NCI-H2196 treated with DMSO at 0.1 percent for 48 hours (cell line): ENCODE results near the gene EVL.

Source experiments
- DNase-seq: peaks from one replicate; lab custom pipeline; 2025; ENCODE audit not compliant: unreplicated experiment; lab: John Stamatoyannopoulos, UW

The EVL gene

GRCh38 chr14:100037353-100037752 lies 27.9 kb upstream of the EVL start:
- no peak for DNase-seq

DNA sequence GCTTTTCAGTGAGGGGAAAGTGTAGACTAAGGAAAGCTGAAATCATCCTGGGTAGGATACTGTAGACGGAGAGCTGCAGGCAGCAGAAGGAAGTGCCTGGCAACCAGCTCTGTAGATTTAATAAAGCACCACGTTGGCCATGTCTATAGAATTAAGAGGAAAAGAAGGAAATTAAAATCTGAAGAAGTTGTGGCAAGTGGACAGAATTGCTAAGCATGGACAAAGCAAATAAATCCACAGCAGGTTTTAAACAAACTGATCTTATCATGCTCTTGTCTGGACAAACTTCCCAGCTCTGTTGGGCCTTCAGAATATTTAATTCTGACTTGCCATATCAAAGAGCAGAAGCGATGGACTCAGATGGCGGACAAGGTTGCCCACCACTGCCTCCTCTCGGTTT lies 27.2 kb upstream of the EVL start:
- no peak for DNase-seq

- no peak for DNase-seq
Observed at GRCh38 chr14:100039903-100040302, 25.3 kb upstream of the EVL start.

DNA sequence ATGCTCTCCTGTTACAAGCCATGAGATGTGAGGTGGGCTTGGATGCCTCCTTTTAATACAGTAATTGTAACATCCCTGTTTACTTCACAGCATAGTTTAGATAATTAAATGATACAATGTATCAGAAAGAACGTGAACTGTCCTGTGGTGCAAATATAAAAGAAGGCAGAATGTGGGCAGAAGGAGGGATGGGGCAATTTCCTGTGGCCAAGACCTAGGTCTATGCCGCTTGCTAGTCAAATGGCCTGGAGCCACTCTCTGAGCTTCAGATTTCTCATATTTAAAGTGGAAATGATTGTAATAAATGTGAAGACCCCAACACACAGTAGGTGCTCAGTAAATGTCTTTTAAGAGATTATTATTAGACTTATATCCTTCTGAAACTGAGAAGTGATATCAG lies 24.0 kb upstream of the EVL start:
- no peak for DNase-seq

DNA sequence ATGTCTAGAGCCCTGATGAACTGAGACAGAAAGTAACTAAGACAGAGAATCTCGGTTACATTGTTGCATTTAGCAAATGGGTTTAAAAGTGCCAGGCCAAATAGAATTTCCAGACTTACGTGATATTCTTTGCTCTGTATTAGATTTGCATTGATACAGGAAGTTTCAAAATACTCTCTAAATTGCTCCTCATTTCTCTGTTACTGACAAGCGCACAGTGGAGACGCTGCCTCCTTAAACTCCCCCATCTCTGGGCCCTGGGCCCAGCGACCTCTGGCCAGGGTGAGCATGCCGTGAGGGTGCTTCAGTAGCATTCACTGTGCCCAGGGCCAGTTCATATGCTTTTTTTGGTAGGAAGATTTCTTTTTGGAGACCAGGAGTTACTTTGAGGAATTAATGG lies 22.9 kb upstream of the EVL start:
- no peak for DNase-seq

DNA sequence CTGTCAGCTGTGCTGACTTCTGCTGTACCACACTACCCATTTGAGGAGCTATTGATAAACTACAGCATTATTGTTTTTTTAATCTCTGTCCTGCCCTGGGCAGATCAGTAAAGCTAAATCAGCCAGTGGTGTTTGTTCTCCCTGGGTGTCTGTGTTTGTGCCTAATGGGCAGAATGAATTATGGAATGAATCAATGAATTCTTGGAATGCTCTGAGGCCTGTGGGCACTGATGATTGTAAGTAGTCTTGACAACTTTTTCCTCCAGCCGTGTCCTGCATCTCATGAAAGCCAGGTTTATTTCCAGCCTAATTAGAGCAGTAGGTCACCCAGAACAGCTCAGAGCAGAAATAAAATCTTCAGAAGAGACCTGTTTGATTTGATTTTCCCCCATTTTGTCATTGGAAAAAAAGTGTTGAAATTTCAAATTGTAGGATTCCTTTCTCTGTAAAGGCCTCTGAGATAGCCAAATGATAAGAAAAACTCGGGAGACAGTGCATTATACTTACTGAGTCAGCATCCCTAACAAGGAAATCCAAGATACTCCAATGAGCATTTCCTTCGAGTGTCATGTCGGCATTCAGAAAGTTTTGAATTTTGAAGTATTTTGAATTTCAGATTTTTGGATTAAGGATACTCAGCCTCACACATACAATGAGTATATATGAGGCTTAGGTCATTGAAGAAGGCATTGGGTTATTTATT lies 19.4 kb upstream of the EVL start:
- DNase-seq, result no peak

DNA sequence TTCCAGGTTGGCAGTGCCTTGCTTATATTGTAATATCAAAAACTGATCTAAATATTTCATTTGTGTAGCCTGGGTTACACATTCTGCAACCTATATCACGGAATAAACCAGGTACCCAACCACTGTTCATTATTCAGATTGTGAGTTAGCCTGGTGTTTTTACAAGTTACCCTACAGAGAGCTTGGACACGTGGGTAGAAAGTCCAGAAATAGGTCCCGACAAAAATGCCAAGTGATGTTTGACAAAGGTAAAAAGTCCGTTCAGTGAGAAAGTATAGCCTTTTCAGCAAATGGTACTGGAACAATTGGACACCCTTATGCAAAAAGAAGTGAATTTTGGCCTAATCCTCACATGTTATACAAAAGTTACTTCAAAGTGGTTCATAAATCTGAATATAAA lies 17.6 kb upstream of the EVL start:
- DNase-seq, result no peak

GRCh38 chr14:100048786-100049185 lies 16.4 kb upstream of the EVL start:
- no peak for DNase-seq

DNA sequence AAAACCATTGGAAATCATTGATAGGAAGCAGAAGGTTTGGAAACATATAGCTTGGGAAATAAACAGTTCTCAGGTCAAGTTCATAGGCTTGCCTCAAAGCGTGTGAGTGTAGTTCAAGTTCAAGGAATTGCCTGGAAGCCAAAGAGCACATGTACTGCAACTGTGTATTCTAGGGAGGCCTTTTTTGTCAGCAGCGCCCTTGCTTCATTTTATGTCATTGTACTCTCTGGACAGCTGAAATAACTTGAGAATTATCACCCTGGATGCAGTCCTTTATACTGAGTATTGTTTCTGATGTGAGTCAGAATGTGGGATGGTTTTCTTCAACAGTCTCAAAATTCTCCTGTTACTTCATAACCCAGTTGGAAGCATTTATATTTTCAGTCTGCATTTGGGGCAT lies 16.0 kb upstream of the EVL start:
- DNase-seq, result no peak

GRCh38 chr14:100051103-100051502 lies 14.1 kb upstream of the EVL start:
- no peak for DNase-seq

- no peak for DNase-seq
Observed at GRCh38 chr14:100051543-100051942, 13.7 kb upstream of the EVL start.

GRCh38 chr14:100052819-100053218 lies 12.4 kb upstream of the EVL start:
- DNase-seq, result no peak

DNA sequence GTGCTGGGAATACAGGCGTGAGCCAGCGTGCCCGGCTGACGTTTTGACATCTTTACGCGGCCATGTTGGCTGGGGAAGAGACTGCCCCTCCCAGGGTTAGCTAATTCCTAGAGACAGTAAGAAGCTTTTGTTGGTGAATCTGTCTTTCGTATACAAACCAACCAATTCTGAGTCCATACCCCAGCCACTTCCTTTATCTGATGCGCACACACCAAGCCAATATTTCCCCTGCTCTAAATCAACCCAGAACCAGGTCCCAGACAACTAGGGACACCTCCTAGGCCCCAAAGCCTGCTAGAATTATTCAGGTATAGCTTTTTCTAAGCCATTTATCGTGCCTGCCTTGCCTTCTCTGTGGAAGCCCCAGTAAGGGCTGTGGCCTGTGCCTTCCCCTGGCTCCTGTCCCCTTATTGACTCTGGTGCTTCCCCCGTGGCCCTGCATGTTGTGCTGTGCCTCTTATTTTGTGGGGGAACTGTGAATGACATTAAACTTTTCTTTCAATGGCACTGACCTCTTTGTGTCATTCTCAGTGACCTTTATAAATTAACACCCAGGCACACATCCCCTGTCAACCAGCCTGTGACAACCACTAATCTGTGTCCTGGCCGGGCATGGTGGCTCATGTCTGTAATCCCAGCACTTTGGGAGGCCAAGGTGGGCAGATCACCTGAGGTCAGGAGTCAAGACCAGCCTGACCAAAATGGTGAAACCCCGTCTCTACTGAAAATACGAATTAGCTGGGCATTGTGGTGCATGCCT lies 10.7 kb upstream of the EVL start:
- DNase-seq, result no peak

GRCh38 chr14:100056431-100056830 lies 8.8 kb upstream of the EVL start:
- no peak for DNase-seq

DNA sequence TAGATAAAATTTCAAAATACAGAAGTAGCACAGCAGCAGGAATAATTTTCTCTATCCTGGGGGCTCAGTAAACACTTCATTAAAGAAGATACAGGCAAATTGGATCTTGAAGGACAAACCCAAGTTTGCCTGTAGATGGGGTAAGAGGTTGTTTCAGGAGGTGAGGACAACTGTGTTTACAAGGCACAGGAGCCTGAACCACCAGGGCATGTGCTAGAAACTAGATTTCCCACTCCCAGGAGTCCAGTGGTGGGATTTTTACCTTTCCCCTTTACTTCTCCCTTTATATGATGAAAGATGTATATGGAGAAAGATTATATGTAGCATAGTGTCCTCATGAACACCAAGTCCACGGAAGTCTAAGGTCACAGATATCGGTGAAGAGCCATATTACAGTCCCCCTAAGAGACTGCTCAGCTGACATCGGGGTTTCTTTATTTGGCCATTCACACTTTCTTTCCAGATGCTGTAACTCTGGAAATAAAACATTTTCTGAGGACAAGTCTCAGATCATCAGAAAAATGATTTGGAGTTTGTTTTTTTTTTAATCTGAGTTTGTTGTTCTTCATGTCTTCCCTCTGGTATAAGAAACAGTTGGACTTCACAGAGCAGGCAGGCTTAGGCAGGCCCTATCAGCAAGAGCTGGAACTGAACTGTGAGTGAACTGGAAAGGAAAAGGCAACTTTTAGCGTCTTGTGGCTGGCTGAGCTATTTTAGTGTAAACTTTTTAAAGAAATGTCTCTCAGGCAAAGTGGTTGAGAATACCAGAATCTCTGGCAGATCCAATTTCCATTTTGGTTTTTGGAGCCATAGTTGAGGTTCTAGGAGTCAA lies 8.0 kb upstream of the EVL start:
- no peak for DNase-seq

DNA sequence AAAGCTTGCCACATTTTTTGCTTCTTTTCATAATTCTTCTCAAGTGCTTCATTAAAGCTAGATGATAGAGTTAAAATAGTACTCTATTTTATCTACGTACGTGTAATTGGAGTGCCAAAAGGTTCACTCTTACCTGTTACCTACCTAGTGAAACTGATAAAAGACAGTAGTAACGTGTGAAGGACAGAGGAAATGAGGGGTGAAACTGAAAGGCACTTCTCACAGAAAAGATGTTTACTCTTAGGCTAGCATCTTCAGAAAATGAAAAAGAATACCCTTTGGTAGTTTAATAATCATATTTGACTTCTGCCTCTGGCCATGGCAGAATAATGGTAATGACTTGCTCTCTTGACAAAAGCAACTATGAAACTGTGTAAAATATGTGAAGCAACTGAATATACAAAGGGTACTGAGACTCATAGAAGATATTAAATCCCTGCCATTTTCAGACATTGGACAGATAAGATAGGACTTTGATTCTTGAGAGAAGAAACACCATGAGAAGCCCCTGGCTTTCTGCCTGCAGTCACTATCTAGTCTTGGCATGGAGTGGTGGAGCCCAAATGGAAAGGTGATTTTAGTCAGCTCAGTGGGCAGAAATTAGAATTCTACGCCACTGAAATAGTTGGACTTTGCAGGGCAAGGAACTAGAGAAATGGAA lies 6.3 kb upstream of the EVL start:
- DNase-seq, result no peak

DNA sequence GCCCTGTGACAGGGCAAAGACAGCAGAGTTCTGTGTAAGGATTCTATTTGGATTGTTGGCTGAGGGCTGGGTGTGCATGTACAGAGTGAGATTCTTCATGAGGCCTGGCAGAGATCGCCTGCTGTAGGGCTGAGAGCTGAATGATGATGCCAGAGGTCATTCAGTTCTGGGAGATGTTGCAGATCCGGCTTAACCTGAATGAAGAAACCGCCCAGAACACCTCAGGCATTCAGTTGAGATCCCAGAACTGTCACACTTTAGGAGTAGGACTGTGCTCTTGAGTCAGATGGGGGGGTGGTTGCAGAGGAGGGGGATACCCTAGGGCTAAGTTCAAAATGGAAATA lies 5.8 kb upstream of the EVL start:
- no peak for DNase-seq

DNA sequence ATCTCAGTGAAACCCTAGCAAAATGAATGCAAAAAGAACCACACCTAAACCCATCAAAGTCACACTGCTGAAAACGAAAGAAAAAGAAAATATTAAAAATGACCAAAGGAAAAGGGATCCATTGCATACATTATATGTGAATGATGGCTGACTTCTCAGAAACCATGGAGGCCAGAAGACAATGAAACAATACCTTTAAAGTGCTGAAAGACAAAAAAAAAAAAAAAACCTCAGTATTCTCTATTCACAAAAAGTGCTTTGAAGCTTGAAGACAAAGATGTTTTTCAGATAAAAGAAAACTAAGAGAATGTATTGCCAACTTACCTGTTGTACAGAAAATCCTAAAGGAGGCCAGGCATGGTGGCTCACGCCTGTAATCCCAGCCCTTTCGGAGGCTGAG lies 4.5 kb upstream of the EVL start:
- no peak for DNase-seq

DNA sequence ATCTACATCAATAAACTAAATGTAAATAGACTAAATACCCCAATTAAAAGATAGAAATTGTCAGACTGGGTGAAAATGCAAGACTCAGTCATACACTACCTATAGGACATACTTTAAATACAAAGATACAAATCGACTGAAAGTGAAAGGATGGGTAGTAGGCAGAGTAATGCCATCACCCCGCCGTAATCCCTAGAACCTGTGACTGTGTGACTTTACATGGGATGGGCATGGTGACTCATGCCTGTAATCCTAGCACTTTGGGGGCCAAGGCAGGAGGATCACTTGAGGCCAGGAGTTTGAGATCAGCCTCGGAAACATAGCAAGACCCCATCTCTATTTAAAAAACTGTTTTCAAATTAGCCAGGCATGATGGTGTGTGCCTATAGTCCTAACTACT lies 2.6 kb upstream of the EVL start:
- DNase-seq, result no peak

- DNase-seq, result no peak
Observed at GRCh38 chr14:100063314-100063941, 1.8 kb upstream of the EVL start.
